Tibial nerve (tissue), 4 donors: ENCODE measurements around the gene JARID2. TPM values are rescaled to one million over a fixed set of nuclear protein-coding genes. Genes with fewer than 3 reads are reported as not detected.

Experiments
- DNase-seq, 2 donors: peaks; one replicate each; pipeline ENCODE4 v3.0.0-alpha.2; 2019; ENCODE audit warnings: low spot score in 2 of 2
- H3K27ac ChIP-seq, 4 donors: fragments of 200-600 bp; sonication (generic) in 3 of 4; one replicate each; pipeline ENCODE4 v1.5.1; 2017 to 2019; ENCODE audit warnings: mild to moderate bottlenecking in 1 of 4
- H3K27me3 ChIP-seq, 2 donors: fragments of 200-600 bp; sonication (generic) in 1 of 2; one replicate each; pipeline versions ENCODE4 v1.5.1 to v1.6.0; 2017 to 2019
- H3K36me3 ChIP-seq, 3 donors: fragments of 200-600 bp; sonication (generic); one replicate each; pipeline ENCODE4 v1.5.1; 2018 to 2019
- H3K4me1 ChIP-seq, 4 donors: fragments of 200-600 bp; sonication (generic) in 3 of 4; one replicate each; pipeline ENCODE4 v1.5.1; 2017 to 2019
- H3K4me3 ChIP-seq, 4 donors: fragments of 200-600 bp; sonication (generic) in 3 of 4; one replicate each; pipeline ENCODE4 v1.5.1; 2017 to 2019; ENCODE audit warnings: mild to moderate bottlenecking in 1 of 4, moderate library complexity in 1 of 4
- H3K9me3 ChIP-seq, 4 donors: fragments of 200-600 bp; sonication (generic) in 3 of 4; one replicate each; pipeline ENCODE4 v1.5.1; 2017 to 2019
- CTCF ChIP-seq, 5 experiments: fragments of 200-600 bp in 3 of 5; fragments of 450-650 bp in 2 of 5; sonication (generic) in 3 of 5; IDR thresholded peaks; one replicate each; pipeline ENCODE4 v1.5.1; 2016 to 2019; ENCODE audit warnings: antibody characterized with exemption in 5 of 5, mild to moderate bottlenecking in 3 of 5, moderate library complexity in 2 of 5
- EP300 ChIP-seq, 2 donors: sonication (generic); formaldehyde crosslinking; IDR thresholded peaks; one replicate each; pipeline ENCODE4 v1.6.1; 2017; ENCODE audit warnings: antibody characterized with exemption in 2 of 2, mild to moderate bottlenecking in 1 of 2
- POLR2A ChIP-seq, 2 donors: fragments of 450-650 bp; IDR thresholded peaks; one replicate each; pipeline ENCODE4 v1.6.1; 2017; ENCODE audit warnings: antibody characterized with exemption in 2 of 2, mild to moderate bottlenecking in 2 of 2, moderate library complexity in 2 of 2
- WGBS, 2 donors: methylation state at CpG; one replicate each; pipeline ENCODE4 v1.1.5; 2018; 5-methylcytosine and 5-hydroxymethylcytosine counted together
- total RNA-seq, 4 donors: library from RNA; depleted of rRNA; stranded (reverse); fragments of >200 nt; gene quantifications; one replicate each; pipeline ENCODE4 v1.1.0, GENCODE V29; 2016

The JARID2 gene
- total RNA-seq, 4 donors from 2014 or later = 9.0 to 26.1 (median 9.8) TPM

- no peaks in the 10 kb centered on the region for H3K36me3 ChIP-seq
- 90 to 97% methylated on average over 4 of the region's 4 CpGs for WGBS, 2 donors
- TF ChIP-seq CTCF (IDR thresholded peaks at IDR 0.05) (no peak), POLR2A (IDR thresholded peaks at IDR 0.05) (no peak), EP300 (IDR thresholded peaks at IDR 0.05) (no peak)
- no peak overlapping the region for H3K27ac ChIP-seq
- H3K9me3 ChIP-seq = no peaks in the 10 kb centered on the region
- no peak overlapping the region for H3K4me3 ChIP-seq
- DNase-seq = no peak
- no peaks in the 10 kb centered on the region for H3K27me3 ChIP-seq
- H3K4me1 ChIP-seq = peaks cover 0 to 46% (median 19%) of the 10 kb centered on the region in 4 donors
Measured at GRCh38 chr6:15348528-15348927, 102.7 kb downstream of the JARID2 start.

- WGBS, 2 donors = 72% methylated on average over 5 of the region's 5 CpGs
- peaks cover 0 to 48% (median 19%) of the 10 kb centered on the region in 4 donors for H3K4me1 ChIP-seq
Measured at GRCh38 chr6:15349379-15349778, 103.5 kb downstream of the JARID2 start.

GRCh38 chr6:15350386-15351083, 104.7 kb downstream of the JARID2 start:
- DNase-seq = no peak
- H3K4me3 ChIP-seq = no peak overlapping the region
- no peaks in the 10 kb centered on the region for H3K36me3 ChIP-seq
- H3K9me3 ChIP-seq = no peaks in the 10 kb centered on the region
- peaks cover 0 to 41% (median 20%) of the 10 kb centered on the region in 4 donors for H3K4me1 ChIP-seq
- no peak overlapping the region for H3K27ac ChIP-seq
- 71 to 75% methylated on average over 6 of the region's 6 CpGs for WGBS, 2 donors
- no peaks in the 10 kb centered on the region for H3K27me3 ChIP-seq
- no peak for TF ChIP-seq POLR2A (IDR thresholded peaks at IDR 0.05)

More at GRCh38 chr6:15349379-15349778, 103.5 kb downstream of the JARID2 start:
- H3K27me3 ChIP-seq = no peaks in the 10 kb centered on the region
- H3K9me3 ChIP-seq = no peaks in the 10 kb centered on the region
- H3K4me3 ChIP-seq = no peak overlapping the region
- no peaks in the 10 kb centered on the region for H3K36me3 ChIP-seq
- no peak overlapping the region for H3K27ac ChIP-seq
- no peak for DNase-seq
- no peak for TF ChIP-seq CTCF (IDR thresholded peaks at IDR 0.05)
- no peak for TF ChIP-seq EP300 (IDR thresholded peaks at IDR 0.05)
- TF ChIP-seq POLR2A (IDR thresholded peaks at IDR 0.05) = no peak

GRCh38 chr6:15351631-15352030, 105.8 kb downstream of the JARID2 start:
- 58% methylated on average over 3 of the region's 3 CpGs for WGBS, 2 donors
- TF ChIP-seq POLR2A (IDR thresholded peaks at IDR 0.05) (no peak), CTCF (IDR thresholded peaks at IDR 0.05) (no peak)
- Histone ChIP-seq H3K27ac (no peak overlapping the region), H3K36me3 (no peaks in the 10 kb centered on the region), H3K4me1 (peaks cover 0 to 52% (median 25%) of the 10 kb centered on the region in 4 donors), H3K4me3 (no peak overlapping the region), H3K27me3 (no peaks in the 10 kb centered on the region), H3K9me3 (no peaks in the 10 kb centered on the region)
- DNase-seq = peak in 1 of 2 donors; percentile 32

GRCh38 chr6:15352220-15352619, 106.4 kb downstream of the JARID2 start:
- peaks cover 0 to 51% (median 25%) of the 10 kb centered on the region in 4 donors for H3K4me1 ChIP-seq
- no peaks in the 10 kb centered on the region for H3K27me3 ChIP-seq
- no peak overlapping the region for H3K4me3 ChIP-seq
- WGBS, 2 donors = 40 to 45% methylated on average over 4 of the region's 4 CpGs
- H3K9me3 ChIP-seq = no peaks in the 10 kb centered on the region
- H3K27ac ChIP-seq = peak overlapping the region in 1 of 4 donors; percentile 14
- no peak for TF ChIP-seq EP300 (IDR thresholded peaks at IDR 0.05)
- no peak for TF ChIP-seq POLR2A (IDR thresholded peaks at IDR 0.05)
- no peak for TF ChIP-seq CTCF (IDR thresholded peaks at IDR 0.05)
- H3K36me3 ChIP-seq = no peaks in the 10 kb centered on the region
- DNase-seq = no peak
